Astrocyte of the cerebellum (primary cell): ENCODE results near the gene TRIM9.
A peak's percentile ranks its signal among the peaks of the same experiment; 100 is the strongest.

Experiments used
- DNase-seq: peaks from one replicate; pipeline ENCODE4 v3.0.0-alpha.2; 2011; ENCODE audit warnings: low read depth
- H3K4me3 ChIP-seq: 2 replicates; pipeline ENCODE4 v1.5.1; 2011; ENCODE audit warnings: mild to moderate bottlenecking, low read depth, low read length, moderate library complexity
- in situ Hi-C: cut with HindIII; loops from 2 replicates; pipeline ENCODE4 v1.10.0; 2017; ENCODE audit warnings: low sequenced_read_pairs
- TF ChIP-seq, protein P1 (sequence below): IDR thresholded peaks from 2 replicates; pipeline ENCODE4 v1.5.1; 2012; ENCODE audit warnings: low read length, low read depth, moderate library complexity, mild to moderate bottlenecking; ENCODE audit errors: missing control alignments

The TRIM9 gene

DNA sequence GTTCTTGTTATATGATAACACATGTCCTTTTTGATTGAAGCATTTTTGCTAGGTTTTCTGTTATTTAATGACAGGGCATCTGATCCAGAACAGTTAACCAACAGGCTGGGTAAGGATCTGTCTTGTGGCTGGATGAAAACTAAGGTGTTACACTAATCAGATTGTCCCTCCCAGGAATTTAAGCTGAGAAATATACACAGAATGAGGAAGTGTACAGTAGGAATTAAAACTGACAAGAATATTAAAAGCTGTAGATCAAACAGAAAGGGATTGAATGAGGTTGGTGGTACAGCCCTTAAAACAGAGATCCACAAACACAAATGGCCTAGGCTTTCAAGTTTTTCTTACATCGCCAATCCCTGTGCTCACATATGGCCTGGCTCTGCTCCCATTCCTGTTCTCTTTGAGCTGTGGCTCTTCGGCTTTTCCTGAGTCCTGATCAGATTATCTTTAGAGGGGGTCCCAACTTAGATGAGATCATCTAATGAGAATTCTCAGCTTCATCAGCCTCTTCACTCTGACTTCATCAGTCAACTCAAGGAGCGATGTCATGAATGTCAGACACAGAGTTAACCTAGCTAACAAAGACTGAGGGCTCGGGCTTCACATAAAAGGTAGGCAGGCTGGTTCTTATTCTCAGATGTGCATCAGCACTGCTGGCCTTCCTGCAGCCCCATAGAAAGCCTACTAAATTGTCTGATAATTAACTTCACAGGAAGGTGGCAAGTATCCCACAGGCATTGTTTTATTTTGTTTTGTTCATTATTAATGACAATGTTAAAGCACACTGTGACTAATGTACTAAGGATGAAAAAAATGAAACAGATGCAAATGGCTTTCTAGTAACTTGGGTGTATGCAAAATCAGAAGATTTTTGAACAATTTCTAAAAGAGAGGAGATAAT is 162.1 kb downstream of the TRIM9 start:
- in situ Hi-C loops: no loop called here

DNA sequence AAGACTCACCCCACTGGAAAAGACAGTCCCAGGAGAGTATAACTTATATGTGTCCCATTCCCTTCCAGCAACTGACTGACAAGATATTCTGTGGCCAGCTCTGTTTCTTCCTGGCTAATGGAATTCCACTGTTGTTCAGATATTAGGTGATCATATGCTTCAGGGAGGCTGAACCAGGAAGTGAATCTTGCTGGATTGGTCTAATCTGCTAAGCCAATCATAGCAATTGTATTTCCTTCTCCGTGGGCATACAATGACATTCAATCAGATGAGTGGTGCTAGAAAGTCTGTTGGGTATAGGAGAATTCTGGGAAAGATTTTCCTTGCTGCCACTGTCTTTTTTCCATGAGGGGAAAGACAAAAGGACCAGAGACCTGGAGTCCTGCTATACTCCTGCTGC is 162.7 kb downstream of the TRIM9 start:
- TF ChIP-seq, protein P1, sequence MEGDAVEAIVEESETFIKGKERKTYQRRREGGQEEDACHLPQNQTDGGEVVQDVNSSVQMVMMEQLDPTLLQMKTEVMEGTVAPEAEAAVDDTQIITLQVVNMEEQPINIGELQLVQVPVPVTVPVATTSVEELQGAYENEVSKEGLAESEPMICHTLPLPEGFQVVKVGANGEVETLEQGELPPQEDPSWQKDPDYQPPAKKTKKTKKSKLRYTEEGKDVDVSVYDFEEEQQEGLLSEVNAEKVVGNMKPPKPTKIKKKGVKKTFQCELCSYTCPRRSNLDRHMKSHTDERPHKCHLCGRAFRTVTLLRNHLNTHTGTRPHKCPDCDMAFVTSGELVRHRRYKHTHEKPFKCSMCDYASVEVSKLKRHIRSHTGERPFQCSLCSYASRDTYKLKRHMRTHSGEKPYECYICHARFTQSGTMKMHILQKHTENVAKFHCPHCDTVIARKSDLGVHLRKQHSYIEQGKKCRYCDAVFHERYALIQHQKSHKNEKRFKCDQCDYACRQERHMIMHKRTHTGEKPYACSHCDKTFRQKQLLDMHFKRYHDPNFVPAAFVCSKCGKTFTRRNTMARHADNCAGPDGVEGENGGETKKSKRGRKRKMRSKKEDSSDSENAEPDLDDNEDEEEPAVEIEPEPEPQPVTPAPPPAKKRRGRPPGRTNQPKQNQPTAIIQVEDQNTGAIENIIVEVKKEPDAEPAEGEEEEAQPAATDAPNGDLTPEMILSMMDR: no peak
- no peak overlapping the region for H3K4me3 ChIP-seq
- DNase-seq: no peak
- in situ Hi-C loops: no loop called here

More for the DNA sequence above, 162.1 kb downstream of the TRIM9 start:
- H3K4me3 ChIP-seq: no peak overlapping the region
- no peak for DNase-seq
- TF ChIP-seq, protein P1: no peak

DNA sequence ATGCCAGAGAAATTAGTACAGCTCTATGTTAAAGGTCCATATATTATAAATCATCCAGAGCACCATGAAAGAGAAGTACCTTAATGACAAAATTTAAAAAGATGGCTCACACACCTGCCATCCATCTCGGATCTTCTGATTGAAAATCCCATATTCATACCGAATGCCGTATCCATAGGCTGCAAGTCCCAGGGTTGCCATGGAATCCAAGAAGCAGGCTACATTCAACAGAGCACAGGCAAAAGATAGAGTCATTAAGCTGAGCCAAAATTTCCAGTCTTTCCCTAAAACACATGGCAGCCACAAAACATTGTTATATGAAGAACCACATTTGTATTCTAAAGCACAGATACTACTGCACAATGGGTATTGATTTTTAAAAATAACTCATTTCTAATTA is 163.3 kb downstream of the TRIM9 start:
- TF ChIP-seq, protein P1: no peak
- in situ Hi-C loops: no loop called here
- no peak for DNase-seq
- H3K4me3 ChIP-seq: no peak overlapping the region

DNA sequence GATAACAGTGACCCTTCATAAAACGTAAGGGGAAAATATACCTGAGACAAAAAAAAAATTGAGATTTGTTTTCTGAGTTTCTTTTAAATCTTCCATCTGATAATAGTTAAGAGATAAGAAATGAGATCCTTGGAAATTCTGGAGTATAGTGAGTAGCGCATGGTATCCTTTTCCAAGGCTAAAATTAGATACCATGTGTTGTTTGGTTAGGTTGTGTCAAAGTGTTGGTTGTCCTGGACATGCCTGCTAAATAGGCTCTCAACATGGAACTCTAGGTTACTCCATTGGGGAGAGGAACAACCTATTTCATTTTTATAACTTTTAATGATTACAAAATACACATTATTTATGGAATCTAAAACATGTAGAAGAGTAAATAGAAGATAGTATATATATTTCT is 165.4 kb downstream of the TRIM9 start:
- in situ Hi-C loops: no loop called here
- DNase-seq: no peak
- TF ChIP-seq, protein P1: no peak
- H3K4me3 ChIP-seq: no peak overlapping the region

DNA sequence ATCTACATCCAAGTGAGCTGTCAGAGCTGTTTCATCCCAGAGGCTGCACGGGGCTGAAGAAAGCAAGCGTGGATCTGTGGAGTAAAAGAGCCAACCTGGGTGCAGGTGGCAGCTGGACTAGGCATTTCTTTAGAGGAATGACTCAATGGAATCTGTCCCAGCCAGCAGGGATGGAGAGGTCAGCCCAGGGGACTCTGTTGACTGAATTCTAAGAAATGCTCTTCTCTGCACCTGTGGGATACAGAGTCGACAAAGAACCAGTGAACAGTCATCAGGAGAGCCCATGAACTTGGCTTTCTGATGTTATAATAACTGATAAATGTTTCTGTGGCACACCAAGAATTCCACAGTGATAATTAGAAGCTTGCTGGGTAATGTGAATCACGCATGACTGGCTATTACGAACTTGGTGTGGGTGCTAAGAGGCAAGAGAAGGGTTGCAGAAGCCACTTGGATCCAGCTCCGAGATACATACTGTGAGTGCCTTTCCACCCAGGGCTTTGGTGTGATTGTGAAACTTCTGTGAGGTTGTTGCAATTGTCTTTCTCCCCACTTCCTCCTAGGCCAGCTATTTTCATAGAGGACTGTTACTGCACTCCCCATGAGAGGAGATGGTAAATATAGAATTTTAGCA is 166.8 kb downstream of the TRIM9 start:
- peak; percentile 31 for DNase-seq
- TF ChIP-seq, protein P1: no peak

DNA sequence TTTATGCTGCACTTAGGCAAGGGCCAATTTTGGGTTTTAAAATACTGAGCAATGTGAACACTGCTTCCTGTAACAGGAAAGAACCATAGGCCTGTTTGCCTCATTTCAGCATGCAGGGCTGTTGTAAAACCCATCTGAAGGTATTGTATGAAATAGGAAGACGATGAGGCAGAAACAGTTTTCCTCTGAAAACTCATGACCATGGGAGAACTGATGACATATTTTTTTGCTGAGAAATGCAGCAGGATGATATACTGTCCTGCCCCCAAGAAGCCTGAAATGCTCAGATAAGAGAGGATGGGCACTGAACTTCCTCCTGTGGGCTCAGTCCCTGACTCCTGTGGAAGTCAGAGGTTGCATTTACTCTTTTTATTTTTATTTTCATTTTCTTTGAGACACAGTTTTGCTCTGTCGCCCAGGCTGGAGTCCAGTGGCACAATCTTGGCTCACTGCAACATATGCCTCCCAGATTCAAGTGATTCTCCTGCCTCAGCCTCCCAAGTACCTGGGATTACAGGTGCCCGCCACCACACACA is 168.0 kb downstream of the TRIM9 start:
- H3K4me3 ChIP-seq: no peak overlapping the region
- in situ Hi-C loops: no loop called here
- DNase-seq: no peak

More for the DNA sequence above, 166.8 kb downstream of the TRIM9 start:
- in situ Hi-C loops: no loop called here
- H3K4me3 ChIP-seq: no peak overlapping the region

More for the DNA sequence above, 168.0 kb downstream of the TRIM9 start:
- TF ChIP-seq, protein P1: no peak
